ENCODE data around the gene FAM13A. TPM values are rescaled to one million over a fixed set of nuclear protein-coding genes. Genes with fewer than 3 reads are reported as not detected.

Gene FAM13A
- total and polyA plus RNA-seq, 4 donors = 31.0 to 41.4 (median 35.8) TPM

GRCh38 chr4:88745581-88746163 is 311.3 kb downstream of the FAM13A start:
- no peaks in the 10 kb centered on the region for H3K4me1 ChIP-seq (ENCODE audit: control insufficient read depth, insufficient read depth, low read length)
- H3K9me3 ChIP-seq (ENCODE audit: control insufficient read depth, insufficient read depth, low read length) = no peaks in the 10 kb centered on the region
- H3K27me3 ChIP-seq (ENCODE audit: control insufficient read depth, insufficient read depth, low read length) = no peaks in the 10 kb centered on the region
- peaks cover 21% of the 10 kb centered on the region for H3K36me3 ChIP-seq (ENCODE audit: control insufficient read depth, insufficient read depth, low read length)
- no peak overlapping the region for H3K27ac ChIP-seq (ENCODE audit: low read depth, low read length)
- WGBS (ENCODE audit: insufficient coverage) = no CpG with 5 or more reads among the region's 1 CpG
- no peak overlapping the region for H3K4me3 ChIP-seq (ENCODE audit: low read depth, low read length)
- DNase-seq (ENCODE audit: low read depth in 4 of 6, low spot score in 6 of 6) = no peak

- Histone ChIP-seq H3K4me3 (ENCODE audit: low read depth, low read length) (no peak overlapping the region), H3K4me1 (ENCODE audit: control insufficient read depth, insufficient read depth, low read length) (no peaks in the 10 kb centered on the region), H3K27me3 (ENCODE audit: control insufficient read depth, insufficient read depth, low read length) (no peaks in the 10 kb centered on the region), H3K9me3 (ENCODE audit: control insufficient read depth, insufficient read depth, low read length) (no peaks in the 10 kb centered on the region), H3K36me3 (ENCODE audit: control insufficient read depth, insufficient read depth, low read length) (peaks cover 17% of the 10 kb centered on the region), H3K27ac (ENCODE audit: low read depth, low read length) (no peak overlapping the region)
- 80% methylated on average over 1 of the region's 1 CpG for WGBS (ENCODE audit: insufficient coverage)
- DNase-seq (ENCODE audit: low read depth in 4 of 6, low spot score in 6 of 6) = no peak
These were observed 311.8 kb downstream of the FAM13A start for GRCh38 chr4:88745175-88745574.

- peaks cover 11% of the 10 kb centered on the region for H3K36me3 ChIP-seq (ENCODE audit: control insufficient read depth, insufficient read depth, low read length)
These were observed 312.4 kb downstream of the FAM13A start for GRCh38 chr4:88744609-88745008.

GRCh38 chr4:88743696-88744095 is 313.3 kb downstream of the FAM13A start:
- WGBS (ENCODE audit: insufficient coverage) = no CpG with 5 or more reads among the region's 3 CpGs
- H3K27me3 ChIP-seq (ENCODE audit: control insufficient read depth, insufficient read depth, low read length) = no peaks in the 10 kb centered on the region
- no peak overlapping the region for H3K4me3 ChIP-seq (ENCODE audit: low read depth, low read length)
- no peaks in the 10 kb centered on the region for H3K9me3 ChIP-seq (ENCODE audit: control insufficient read depth, insufficient read depth, low read length)
- no peak for DNase-seq (ENCODE audit: low read depth in 4 of 6, low spot score in 6 of 6)
- no peak overlapping the region for H3K27ac ChIP-seq (ENCODE audit: low read depth, low read length)
- H3K36me3 ChIP-seq (ENCODE audit: control insufficient read depth, insufficient read depth, low read length) = peaks cover 9% of the 10 kb centered on the region
- no peaks in the 10 kb centered on the region for H3K4me1 ChIP-seq (ENCODE audit: control insufficient read depth, insufficient read depth, low read length)

More at GRCh38 chr4:88744609-88745008, 312.4 kb downstream of the FAM13A start:
- Histone ChIP-seq H3K27me3 (ENCODE audit: control insufficient read depth, insufficient read depth, low read length) (no peaks in the 10 kb centered on the region), H3K4me1 (ENCODE audit: control insufficient read depth, insufficient read depth, low read length) (no peaks in the 10 kb centered on the region), H3K9me3 (ENCODE audit: control insufficient read depth, insufficient read depth, low read length) (no peaks in the 10 kb centered on the region), H3K27ac (ENCODE audit: low read depth, low read length) (no peak overlapping the region), H3K4me3 (ENCODE audit: low read depth, low read length) (no peak overlapping the region)
- DNase-seq (ENCODE audit: low read depth in 4 of 6, low spot score in 6 of 6) = no peak
- WGBS (ENCODE audit: insufficient coverage) = no CpG with 5 or more reads among the region's 3 CpGs

- Histone ChIP-seq H3K27ac (ENCODE audit: low read depth, low read length) (no peak overlapping the region), H3K27me3 (ENCODE audit: control insufficient read depth, insufficient read depth, low read length) (no peaks in the 10 kb centered on the region), H3K9me3 (ENCODE audit: control insufficient read depth, insufficient read depth, low read length) (no peaks in the 10 kb centered on the region), H3K4me3 (ENCODE audit: low read depth, low read length) (no peak overlapping the region), H3K36me3 (ENCODE audit: control insufficient read depth, insufficient read depth, low read length) (peaks cover 10% of the 10 kb centered on the region), H3K4me1 (ENCODE audit: control insufficient read depth, insufficient read depth, low read length) (no peaks in the 10 kb centered on the region)
- 80% methylated on average over 2 of the region's 2 CpGs for WGBS (ENCODE audit: insufficient coverage)
- DNase-seq (ENCODE audit: low read depth in 4 of 6, low spot score in 6 of 6) = no peak
These were observed 314.4 kb downstream of the FAM13A start for GRCh38 chr4:88742561-88742960.

- Histone ChIP-seq H3K4me3 (ENCODE audit: low read depth, low read length) (no peak overlapping the region), H3K9me3 (ENCODE audit: control insufficient read depth, insufficient read depth, low read length) (no peaks in the 10 kb centered on the region), H3K27me3 (ENCODE audit: control insufficient read depth, insufficient read depth, low read length) (no peaks in the 10 kb centered on the region), H3K4me1 (ENCODE audit: control insufficient read depth, insufficient read depth, low read length) (no peaks in the 10 kb centered on the region), H3K27ac (ENCODE audit: low read depth, low read length) (no peak overlapping the region), H3K36me3 (ENCODE audit: control insufficient read depth, insufficient read depth, low read length) (peaks cover 8% of the 10 kb centered on the region)
- DNase-seq (ENCODE audit: low read depth in 4 of 6, low spot score in 6 of 6) = no peak
- WGBS (ENCODE audit: insufficient coverage) = 88% methylated on average over 3 of the region's 4 CpGs
These were observed 318.8 kb downstream of the FAM13A start for GRCh38 chr4:88738180-88738579.

- no peaks in the 10 kb centered on the region for H3K9me3 ChIP-seq (ENCODE audit: control insufficient read depth, insufficient read depth, low read length)
- peak in 1 of 6 donors; percentile 14 for DNase-seq (ENCODE audit: low read depth in 4 of 6, low spot score in 6 of 6)
- no peaks in the 10 kb centered on the region for H3K4me1 ChIP-seq (ENCODE audit: control insufficient read depth, insufficient read depth, low read length)
- H3K36me3 ChIP-seq (ENCODE audit: control insufficient read depth, insufficient read depth, low read length) = peaks cover 8% of the 10 kb centered on the region
- H3K4me3 ChIP-seq (ENCODE audit: low read depth, low read length) = no peak overlapping the region
- no peaks in the 10 kb centered on the region for H3K27me3 ChIP-seq (ENCODE audit: control insufficient read depth, insufficient read depth, low read length)
- H3K27ac ChIP-seq (ENCODE audit: low read depth, low read length) = no peak overlapping the region
- 29% methylated on average over 8 of the region's 14 CpGs for WGBS (ENCODE audit: insufficient coverage)
These were observed 319.6 kb downstream of the FAM13A start for GRCh38 chr4:88737307-88737941.

- Histone ChIP-seq H3K27ac (ENCODE audit: low read depth, low read length) (no peak overlapping the region), H3K4me1 (ENCODE audit: control insufficient read depth, insufficient read depth, low read length) (no peaks in the 10 kb centered on the region)
These were observed 320.7 kb downstream of the FAM13A start for GRCh38 chr4:88736264-88736663.

GRCh38 chr4:88735564-88735963 is 321.4 kb downstream of the FAM13A start:
- Histone ChIP-seq H3K4me3 (ENCODE audit: low read depth, low read length) (no peak overlapping the region), H3K27ac (ENCODE audit: low read depth, low read length) (no peak overlapping the region), H3K36me3 (ENCODE audit: control insufficient read depth, insufficient read depth, low read length) (peaks cover 12% of the 10 kb centered on the region), H3K4me1 (ENCODE audit: control insufficient read depth, insufficient read depth, low read length) (no peaks in the 10 kb centered on the region), H3K27me3 (ENCODE audit: control insufficient read depth, insufficient read depth, low read length) (no peaks in the 10 kb centered on the region), H3K9me3 (ENCODE audit: control insufficient read depth, insufficient read depth, low read length) (no peaks in the 10 kb centered on the region)
- no CpG with 5 or more reads among the region's 1 CpG for WGBS (ENCODE audit: insufficient coverage)
- DNase-seq (ENCODE audit: low read depth in 4 of 6, low spot score in 6 of 6) = no peak

More at GRCh38 chr4:88736264-88736663, 320.7 kb downstream of the FAM13A start:
- H3K27me3 ChIP-seq (ENCODE audit: control insufficient read depth, insufficient read depth, low read length) = no peaks in the 10 kb centered on the region
- peak in 1 of 6 donors; percentile 10 for DNase-seq (ENCODE audit: low read depth in 4 of 6, low spot score in 6 of 6)
- WGBS (ENCODE audit: insufficient coverage) = no CpG with 5 or more reads among the region's 3 CpGs
- H3K36me3 ChIP-seq (ENCODE audit: control insufficient read depth, insufficient read depth, low read length) = peaks cover 8% of the 10 kb centered on the region
- no peaks in the 10 kb centered on the region for H3K9me3 ChIP-seq (ENCODE audit: control insufficient read depth, insufficient read depth, low read length)
- no peak overlapping the region for H3K4me3 ChIP-seq (ENCODE audit: low read depth, low read length)

GRCh38 chr4:88734403-88734949 is 322.5 kb downstream of the FAM13A start:
- no peaks in the 10 kb centered on the region for H3K27me3 ChIP-seq (ENCODE audit: control insufficient read depth, insufficient read depth, low read length)
- 81% methylated on average over 2 of the region's 3 CpGs for WGBS (ENCODE audit: insufficient coverage)
- peaks cover 16% of the 10 kb centered on the region for H3K36me3 ChIP-seq (ENCODE audit: control insufficient read depth, insufficient read depth, low read length)
- H3K4me1 ChIP-seq (ENCODE audit: control insufficient read depth, insufficient read depth, low read length) = no peaks in the 10 kb centered on the region
- no peak for DNase-seq (ENCODE audit: low read depth in 4 of 6, low spot score in 6 of 6)
- H3K9me3 ChIP-seq (ENCODE audit: control insufficient read depth, insufficient read depth, low read length) = no peaks in the 10 kb centered on the region
- no peak overlapping the region for H3K4me3 ChIP-seq (ENCODE audit: low read depth, low read length)
- H3K27ac ChIP-seq (ENCODE audit: low read depth, low read length) = no peak overlapping the region

Data from spinal cord (tissue), 10 donors.